Measurements from ENCODE around the gene GPR31.

DNA sequence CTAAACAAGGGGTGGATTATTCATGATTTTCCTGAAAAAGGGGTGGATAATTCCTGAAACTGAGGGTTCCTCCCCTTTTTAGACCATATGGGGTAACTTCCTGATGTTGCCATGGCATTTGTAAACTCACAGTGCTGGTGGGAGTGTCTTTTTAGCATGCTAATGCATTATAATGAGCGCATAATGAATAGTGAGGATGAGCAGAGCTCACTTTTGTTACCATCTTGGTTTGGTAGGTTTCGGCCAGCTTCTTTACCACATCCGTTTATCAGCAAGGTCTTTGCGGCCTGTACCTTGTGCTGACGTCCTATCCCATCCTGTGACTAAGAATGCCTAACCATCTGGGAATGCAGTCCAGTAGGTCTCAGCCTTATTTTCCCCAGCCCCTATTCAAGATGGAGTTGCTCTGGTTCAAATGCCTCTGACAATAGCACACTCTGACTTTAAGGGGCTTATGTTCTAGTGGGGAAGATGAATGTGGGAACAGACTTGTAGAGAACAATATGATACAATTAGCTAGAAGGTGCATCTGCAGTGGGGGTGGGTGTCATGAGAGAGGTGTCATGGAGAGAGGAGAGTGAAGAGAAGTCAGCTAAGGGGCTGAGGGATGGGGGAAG, 4.2 kb upstream of the GPR31 start:
- TF ChIP-seq, protein P1, sequence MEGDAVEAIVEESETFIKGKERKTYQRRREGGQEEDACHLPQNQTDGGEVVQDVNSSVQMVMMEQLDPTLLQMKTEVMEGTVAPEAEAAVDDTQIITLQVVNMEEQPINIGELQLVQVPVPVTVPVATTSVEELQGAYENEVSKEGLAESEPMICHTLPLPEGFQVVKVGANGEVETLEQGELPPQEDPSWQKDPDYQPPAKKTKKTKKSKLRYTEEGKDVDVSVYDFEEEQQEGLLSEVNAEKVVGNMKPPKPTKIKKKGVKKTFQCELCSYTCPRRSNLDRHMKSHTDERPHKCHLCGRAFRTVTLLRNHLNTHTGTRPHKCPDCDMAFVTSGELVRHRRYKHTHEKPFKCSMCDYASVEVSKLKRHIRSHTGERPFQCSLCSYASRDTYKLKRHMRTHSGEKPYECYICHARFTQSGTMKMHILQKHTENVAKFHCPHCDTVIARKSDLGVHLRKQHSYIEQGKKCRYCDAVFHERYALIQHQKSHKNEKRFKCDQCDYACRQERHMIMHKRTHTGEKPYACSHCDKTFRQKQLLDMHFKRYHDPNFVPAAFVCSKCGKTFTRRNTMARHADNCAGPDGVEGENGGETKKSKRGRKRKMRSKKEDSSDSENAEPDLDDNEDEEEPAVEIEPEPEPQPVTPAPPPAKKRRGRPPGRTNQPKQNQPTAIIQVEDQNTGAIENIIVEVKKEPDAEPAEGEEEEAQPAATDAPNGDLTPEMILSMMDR (IDR thresholded peaks at IDR 0.05; ENCODE audit: insufficient read depth, low read depth, low read length), result no peak
- TF ChIP-seq EZH2 (IDR thresholded peaks at IDR 0.05; ENCODE audit: insufficient read depth, low read length), result no peak

All from astrocyte (in vitro differentiated cells and primary cell).